Liver (tissue), 9 donors: Measurements from ENCODE around the gene GLIS1. TPM values are rescaled to one million over a fixed set of nuclear protein-coding genes. Genes with fewer than 3 reads are reported as not detected.

Experiments used
- DNase-seq: peaks from one replicate; pipeline ENCODE4 v3.0.0-alpha.2; 2017; ENCODE audit warnings: low spot score
- H3K27ac ChIP-seq, 2 donors: one replicate each; pipeline ENCODE4 v1.7.0; 2013; ENCODE audit warnings: inconsistent platforms in 2 of 2, low read length in 2 of 2, control low read depth in 1 of 2, low read depth in 1 of 2, mild to moderate bottlenecking in 1 of 2
- H3K27me3 ChIP-seq, 4 donors: one replicate each; pipeline versions ENCODE4 v1.6.1 to v1.7.0; 2013; ENCODE audit warnings: low read length in 3 of 4, inconsistent platforms in 1 of 4, mild to moderate bottlenecking in 1 of 4, moderate library complexity in 1 of 4; ENCODE audit not compliant: control insufficient read depth in 4 of 4, insufficient read depth in 4 of 4
- H3K36me3 ChIP-seq, 4 donors: one replicate each; pipeline versions ENCODE4 v1.6.1 to v1.7.0; 2013; ENCODE audit warnings: low read length in 3 of 4, mild to moderate bottlenecking in 3 of 4, low read depth in 1 of 4, moderate library complexity in 1 of 4; ENCODE audit not compliant: control insufficient read depth in 4 of 4, insufficient read depth in 3 of 4
- H3K4me1 ChIP-seq, 4 donors: one replicate each; pipeline versions ENCODE4 v1.6.1 to v1.7.0; 2013; ENCODE audit warnings: low read length in 3 of 4, mild to moderate bottlenecking in 3 of 4, moderate library complexity in 1 of 4; ENCODE audit not compliant: control insufficient read depth in 4 of 4, insufficient read depth in 4 of 4
- H3K4me3 ChIP-seq, 3 donors: one replicate each; pipeline versions ENCODE4 v1.6.1 to v1.7.0; 2013; ENCODE audit warnings: low read length in 3 of 3, control low read depth in 1 of 3, low read depth in 1 of 3, mild to moderate bottlenecking in 1 of 3
- H3K9ac ChIP-seq, 2 donors: one replicate each; pipeline ENCODE4 v1.7.0; 2013; ENCODE audit warnings: low read length in 2 of 2, mild to moderate bottlenecking in 2 of 2, moderate library complexity in 2 of 2, control low read depth in 1 of 2, low read depth in 1 of 2
- H3K9me3 ChIP-seq, 4 donors: one replicate each; pipeline versions ENCODE4 v1.6.1 to v1.7.0; 2013; ENCODE audit warnings: low read length in 3 of 4; ENCODE audit not compliant: control insufficient read depth in 4 of 4
- CTCF ChIP-seq: fragments of 150-350 bp; IDR thresholded peaks from 2 replicates; pipeline ENCODE4 v1.5.1; 2017; ENCODE audit warnings: improper control_type of control experiment, low read depth, low read length; ENCODE audit not compliant: missing input control
- EGR1 ChIP-seq, 2 donors: IDR thresholded peaks; 2 replicates each; pipeline ENCODE4 v1.6.1; 2016 to 2018; ENCODE audit warnings: antibody characterized with exemption in 2 of 2, low read depth in 2 of 2
- FOXA1 ChIP-seq: IDR thresholded peaks from 2 replicates; pipeline ENCODE4 v1.6.1; 2016; ENCODE audit warnings: antibody characterized with exemption
- FOXA2 ChIP-seq: IDR thresholded peaks from 2 replicates; pipeline ENCODE4 v1.6.1; 2016; ENCODE audit warnings: antibody characterized with exemption
- JUND ChIP-seq, 2 donors: IDR thresholded peaks; 2 replicates each; pipeline ENCODE4 v1.6.1; 2016; ENCODE audit warnings: antibody characterized with exemption in 2 of 2
- RAD21 ChIP-seq, 2 donors: IDR thresholded peaks; 2 replicates each; pipeline ENCODE4 v1.6.1; 2016; ENCODE audit warnings: antibody characterized with exemption in 2 of 2, mild to moderate bottlenecking in 2 of 2
- REST ChIP-seq: IDR thresholded peaks from 2 replicates; pipeline ENCODE4 v1.6.1; 2016; ENCODE audit warnings: antibody characterized with exemption, mild to moderate bottlenecking
- SP1 ChIP-seq: IDR thresholded peaks from 2 replicates; pipeline ENCODE4 v1.6.1; 2018; ENCODE audit warnings: antibody characterized with exemption, mild to moderate bottlenecking
- WGBS: extraction: QIAGEN DNeasy Blood & Tissue Kit; methylation state at CpG from one replicate; pipeline ENCODE4 v1.1.7; 2013; 5-methylcytosine and 5-hydroxymethylcytosine counted together
- polyA plus RNA-seq, 2 donors: library from polyadenylated mRNA; stranded (reverse) in 1 of 2; unstranded in 1 of 2; fragments of 200-250 nt in 1 of 2; fragments of >200 nt in 1 of 2; fragmentation: Nextera tagmentation in 1 of 2; extraction: Ambion mirVana in 1 of 2; gene quantifications; one replicate each; pipeline versions ENCODE4 v1.2.1 to v1.2.3, GENCODE V29; 2013 to 2015
- total RNA-seq, 2 donors: library from RNA; depleted of rRNA; stranded (reverse); fragments of >200 nt; gene quantifications; one replicate each; pipeline ENCODE4 v1.2.3, GENCODE V29; 2014
- donor health status: healthy.
- donor health status: healthy.
- donor health status: healthy.
- donor health status: healthy.
- donor health status: healthy.

The GLIS1 gene
- total and polyA plus RNA-seq, 4 donors, result under 0.01 to 0.05 TPM; not detected in 2

GRCh38 chr1:53486395-53487026, 252.5 kb downstream of the GLIS1 start:
- no peak for DNase-seq
- TF ChIP-seq JUND (IDR thresholded peaks at IDR 0.05), result no peak
- TF ChIP-seq REST, result no peak
- TF ChIP-seq FOXA1, result no peak
- no peak for TF ChIP-seq EGR1 (IDR thresholded peaks at IDR 0.05; ENCODE audit: low read depth in 2 of 2)
- no peak for TF ChIP-seq FOXA2
- no peak for TF ChIP-seq SP1
- H3K27ac ChIP-seq, result no peak overlapping the region
- H3K36me3 ChIP-seq, result no peaks in the 10 kb centered on the region
- H3K9me3 ChIP-seq, result peaks cover 0 to 4% (median 2%) of the 10 kb centered on the region in 4 donors
- H3K4me1 ChIP-seq, result no peaks in the 10 kb centered on the region
- no peak overlapping the region for H3K9ac ChIP-seq
- peaks cover 0 to 5% (median under 1%) of the 10 kb centered on the region in 4 donors for H3K27me3 ChIP-seq
- WGBS, result 65% methylated on average over 9 of the region's 9 CpGs
- H3K4me3 ChIP-seq, result no peak overlapping the region

GRCh38 chr1:53485478-53486394, 253.2 kb downstream of the GLIS1 start:
- TF ChIP-seq CTCF (peak; percentile 78), REST (no peak), RAD21 (IDR thresholded peaks at IDR 0.05) (peak; percentile 90 to 92)
- Histone ChIP-seq H3K4me1 (no peaks in the 10 kb centered on the region), H3K27me3 (peaks cover 0 to 5% (median under 1%) of the 10 kb centered on the region in 4 donors), H3K4me3 (no peak overlapping the region), H3K9me3 (peaks cover 0 to 4% (median 2%) of the 10 kb centered on the region in 4 donors), H3K9ac (no peak overlapping the region), H3K36me3 (no peaks in the 10 kb centered on the region), H3K27ac (no peak overlapping the region)
- peak; percentile 77 for DNase-seq
- WGBS, result 26% methylated on average over 27 of the region's 27 CpGs
